Measurements from ENCODE around the gene PTPRQ.
A peak's percentile ranks its signal among the peaks of the same experiment; 100 is the strongest.

The PTPRQ gene

DNA sequence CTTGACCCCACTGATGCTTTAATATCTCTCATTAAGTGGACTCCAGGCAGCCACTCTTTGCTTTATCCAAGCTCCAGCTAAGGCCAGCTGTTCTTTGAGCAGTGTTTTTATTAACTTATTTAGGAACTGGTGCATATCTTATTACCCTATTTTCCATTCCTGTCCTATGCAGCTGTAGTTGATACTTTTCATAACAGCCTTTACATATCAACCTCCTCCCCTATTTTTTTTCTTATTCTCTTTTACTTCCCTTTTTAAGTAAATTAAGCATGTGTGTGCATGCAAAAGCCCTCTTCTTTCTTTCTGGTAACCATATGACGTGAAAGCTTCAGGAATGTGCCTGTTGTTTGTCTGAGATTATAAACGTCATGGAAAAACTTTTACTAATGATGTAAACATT, 121.2 kb downstream of the PTPRQ start:
- peak; percentile 85 for ATAC-seq

GRCh38 chr12:80567401-80567800, 123.4 kb downstream of the PTPRQ start:
- TF ChIP-seq PATZ1 (CRISPR knock-in tag; IDR thresholded peaks at IDR 0.05; ENCODE audit: borderline replicate concordance) (no peak), OSR1 (CRISPR knock-in tag; IDR thresholded peaks at IDR 0.05) (no peak), ZFP30 (CRISPR knock-in tag; IDR thresholded peaks at IDR 0.05) (no peak), ZNF8 (CRISPR knock-in tag; IDR thresholded peaks at IDR 0.05) (no peak), ZNF565 (CRISPR knock-in tag; conservative IDR thresholded peaks at IDR 0.05; ENCODE audit: low read depth) (no peak), ZNF70 (CRISPR knock-in tag; IDR thresholded peaks at IDR 0.05) (no peak), ISL1 (CRISPR knock-in tag; IDR thresholded peaks at IDR 0.05) (no peak), GLIS3 (CRISPR knock-in tag; IDR thresholded peaks at IDR 0.05) (no peak), SNAI2 (CRISPR knock-in tag; IDR thresholded peaks at IDR 0.05) (no peak), TCF4 (CRISPR knock-in tag; IDR thresholded peaks at IDR 0.05; ENCODE audit: borderline replicate concordance) (no peak), ARNTL (CRISPR knock-in tag; IDR thresholded peaks at IDR 0.05; ENCODE audit: borderline replicate concordance, low read depth) (no peak)
- TF ChIP-seq, protein P1, sequence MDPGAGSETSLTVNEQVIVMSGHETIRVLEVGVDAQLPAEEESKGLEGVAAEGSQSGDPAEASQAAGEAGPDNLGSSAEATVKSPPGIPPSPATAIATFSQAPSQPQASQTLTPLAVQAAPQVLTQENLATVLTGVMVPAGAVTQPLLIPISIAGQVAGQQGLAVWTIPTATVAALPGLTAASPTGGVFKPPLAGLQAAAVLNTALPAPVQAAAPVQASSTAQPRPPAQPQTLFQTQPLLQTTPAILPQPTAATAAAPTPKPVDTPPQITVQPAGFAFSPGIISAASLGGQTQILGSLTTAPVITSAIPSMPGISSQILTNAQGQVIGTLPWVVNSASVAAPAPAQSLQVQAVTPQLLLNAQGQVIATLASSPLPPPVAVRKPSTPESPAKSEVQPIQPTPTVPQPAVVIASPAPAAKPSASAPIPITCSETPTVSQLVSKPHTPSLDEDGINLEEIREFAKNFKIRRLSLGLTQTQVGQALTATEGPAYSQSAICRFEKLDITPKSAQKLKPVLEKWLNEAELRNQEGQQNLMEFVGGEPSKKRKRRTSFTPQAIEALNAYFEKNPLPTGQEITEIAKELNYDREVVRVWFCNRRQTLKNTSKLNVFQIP (CRISPR knock-in tag; IDR thresholded peaks at IDR 0.05; ENCODE audit: borderline replicate concordance, low read depth), result no peak

More for the DNA sequence above, 121.2 kb downstream of the PTPRQ start:
- TF ChIP-seq PATZ1 (CRISPR knock-in tag; IDR thresholded peaks at IDR 0.05; ENCODE audit: borderline replicate concordance) (no peak), SNAI2 (CRISPR knock-in tag; IDR thresholded peaks at IDR 0.05) (no peak), TCF4 (CRISPR knock-in tag; IDR thresholded peaks at IDR 0.05; ENCODE audit: borderline replicate concordance) (no peak), ZNF8 (CRISPR knock-in tag; IDR thresholded peaks at IDR 0.05) (no peak), CREB5 (CRISPR knock-in tag; IDR thresholded peaks at IDR 0.05; ENCODE audit: low read depth) (no peak), OSR1 (CRISPR knock-in tag; IDR thresholded peaks at IDR 0.05) (no peak), ZFP30 (CRISPR knock-in tag; IDR thresholded peaks at IDR 0.05) (no peak), ZNF70 (CRISPR knock-in tag; IDR thresholded peaks at IDR 0.05) (no peak), CSRNP3 (CRISPR knock-in tag; IDR thresholded peaks at IDR 0.05) (no peak), ZC3H10 (CRISPR knock-in tag; IDR thresholded peaks at IDR 0.05) (no peak), GLIS3 (CRISPR knock-in tag; IDR thresholded peaks at IDR 0.05) (no peak), CSDC2 (CRISPR knock-in tag; IDR thresholded peaks at IDR 0.05) (no peak), ISL1 (CRISPR knock-in tag; IDR thresholded peaks at IDR 0.05) (no peak; the same call in 1 of the 2 replicates), PPARA (CRISPR knock-in tag; IDR thresholded peaks at IDR 0.05; ENCODE audit: borderline replicate concordance) (no peak), TOX (CRISPR knock-in tag; IDR thresholded peaks at IDR 0.05; ENCODE audit: borderline replicate concordance) (no peak), RARB (CRISPR knock-in tag; IDR thresholded peaks at IDR 0.05) (no peak), ZNF565 (CRISPR knock-in tag; conservative IDR thresholded peaks at IDR 0.05; ENCODE audit: low read depth) (no peak)
- TF ChIP-seq, protein P1 (CRISPR knock-in tag; IDR thresholded peaks at IDR 0.05; ENCODE audit: borderline replicate concordance, low read depth), result no peak
- TF ChIP-seq, protein P2, sequence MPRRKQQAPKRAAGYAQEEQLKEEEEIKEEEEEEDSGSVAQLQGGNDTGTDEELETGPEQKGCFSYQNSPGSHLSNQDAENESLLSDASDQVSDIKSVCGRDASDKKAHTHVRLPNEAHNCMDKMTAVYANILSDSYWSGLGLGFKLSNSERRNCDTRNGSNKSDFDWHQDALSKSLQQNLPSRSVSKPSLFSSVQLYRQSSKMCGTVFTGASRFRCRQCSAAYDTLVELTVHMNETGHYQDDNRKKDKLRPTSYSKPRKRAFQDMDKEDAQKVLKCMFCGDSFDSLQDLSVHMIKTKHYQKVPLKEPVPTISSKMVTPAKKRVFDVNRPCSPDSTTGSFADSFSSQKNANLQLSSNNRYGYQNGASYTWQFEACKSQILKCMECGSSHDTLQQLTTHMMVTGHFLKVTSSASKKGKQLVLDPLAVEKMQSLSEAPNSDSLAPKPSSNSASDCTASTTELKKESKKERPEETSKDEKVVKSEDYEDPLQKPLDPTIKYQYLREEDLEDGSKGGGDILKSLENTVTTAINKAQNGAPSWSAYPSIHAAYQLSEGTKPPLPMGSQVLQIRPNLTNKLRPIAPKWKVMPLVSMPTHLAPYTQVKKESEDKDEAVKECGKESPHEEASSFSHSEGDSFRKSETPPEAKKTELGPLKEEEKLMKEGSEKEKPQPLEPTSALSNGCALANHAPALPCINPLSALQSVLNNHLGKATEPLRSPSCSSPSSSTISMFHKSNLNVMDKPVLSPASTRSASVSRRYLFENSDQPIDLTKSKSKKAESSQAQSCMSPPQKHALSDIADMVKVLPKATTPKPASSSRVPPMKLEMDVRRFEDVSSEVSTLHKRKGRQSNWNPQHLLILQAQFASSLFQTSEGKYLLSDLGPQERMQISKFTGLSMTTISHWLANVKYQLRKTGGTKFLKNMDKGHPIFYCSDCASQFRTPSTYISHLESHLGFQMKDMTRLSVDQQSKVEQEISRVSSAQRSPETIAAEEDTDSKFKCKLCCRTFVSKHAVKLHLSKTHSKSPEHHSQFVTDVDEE (CRISPR knock-in tag; IDR thresholded peaks at IDR 0.05), result no peak

More at GRCh38 chr12:80567401-80567800, 123.4 kb downstream of the PTPRQ start:
- ATAC-seq, result peak; percentile 49
